HG03432 (cell line): ENCODE data around the gene KIF18B.

ENCODE experiments used
- ATAC-seq: cut with Tn5 transposase; IDR thresholded peaks from one replicate; pipeline ENCODE4 v1.9.1; 2021; ENCODE audit warnings: mild to moderate bottlenecking, moderate library complexity; ENCODE audit not compliant: unreplicated experiment

The KIF18B gene

DNA sequence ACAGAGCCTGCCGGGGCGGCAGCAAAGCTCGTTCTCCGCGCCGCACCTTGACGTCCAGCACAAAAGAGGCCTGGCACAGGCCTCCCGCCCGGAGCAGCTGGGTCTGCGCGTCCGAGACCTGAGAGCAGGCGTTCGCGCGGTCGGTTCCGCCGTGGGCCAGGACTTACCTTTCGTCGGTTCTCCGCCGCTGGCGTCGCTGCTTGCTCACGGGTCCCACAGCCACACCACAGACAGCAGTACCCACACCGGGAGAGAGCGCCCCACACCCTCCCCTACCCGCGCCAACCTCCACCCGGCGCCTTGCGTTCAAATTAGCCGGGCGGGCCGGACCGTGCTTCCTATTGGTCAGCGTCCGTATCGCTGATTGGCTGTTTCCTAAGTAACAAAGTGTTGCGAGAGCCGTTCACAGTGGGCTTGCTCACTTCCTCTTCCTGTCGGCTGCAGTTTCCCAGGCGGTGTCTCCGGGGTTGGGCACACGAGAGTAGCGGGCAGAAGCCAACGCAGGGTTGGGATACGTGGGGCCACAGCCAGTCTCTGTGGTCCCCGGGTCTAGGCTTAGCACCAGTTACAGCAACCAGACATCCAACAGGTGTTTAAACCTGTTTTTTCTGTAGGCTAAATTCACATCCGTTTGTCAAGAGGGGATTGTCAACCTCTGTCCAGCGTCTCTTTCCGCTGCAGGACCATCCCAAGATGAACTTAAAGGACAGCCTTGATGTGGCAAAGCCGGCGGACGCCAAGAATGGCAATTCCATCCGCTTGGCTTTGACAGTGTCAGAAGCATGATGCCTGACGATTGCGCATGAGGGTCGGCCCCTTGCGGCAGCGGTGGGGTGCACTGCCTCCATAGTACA is at the start of gene KIF18B:
Gene KIF18B, minus strand, starts transcription at position 313 of the 854 bp plus-strand sequence. CDS start 11,429 bp downstream, outside the sequence.
- peak; percentile 88 for ATAC-seq

DNA sequence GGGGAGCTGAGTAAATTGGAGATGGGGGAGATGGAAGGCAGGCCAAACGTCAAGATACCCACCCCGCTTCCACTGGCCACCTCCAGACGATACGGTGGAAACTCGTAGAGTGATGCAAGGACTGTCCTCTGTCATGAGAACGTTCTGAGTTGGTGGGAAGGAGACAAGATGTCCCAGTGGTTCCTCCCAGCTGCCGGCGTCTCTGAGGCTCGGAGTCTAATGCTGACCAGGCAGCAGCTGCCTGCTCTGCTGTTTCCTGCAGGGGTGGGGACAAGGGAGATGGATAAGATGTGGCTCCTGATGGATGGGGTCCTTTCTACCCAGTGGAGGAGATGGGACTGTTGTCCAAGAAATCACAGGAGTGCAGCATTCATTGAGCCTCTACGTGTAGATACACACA is 48.7 kb upstream of the KIF18B start:
- ATAC-seq = no peak

GRCh38 chr17:44995436-44996001 is 47.9 kb upstream of the KIF18B start:
- no peak for ATAC-seq

DNA sequence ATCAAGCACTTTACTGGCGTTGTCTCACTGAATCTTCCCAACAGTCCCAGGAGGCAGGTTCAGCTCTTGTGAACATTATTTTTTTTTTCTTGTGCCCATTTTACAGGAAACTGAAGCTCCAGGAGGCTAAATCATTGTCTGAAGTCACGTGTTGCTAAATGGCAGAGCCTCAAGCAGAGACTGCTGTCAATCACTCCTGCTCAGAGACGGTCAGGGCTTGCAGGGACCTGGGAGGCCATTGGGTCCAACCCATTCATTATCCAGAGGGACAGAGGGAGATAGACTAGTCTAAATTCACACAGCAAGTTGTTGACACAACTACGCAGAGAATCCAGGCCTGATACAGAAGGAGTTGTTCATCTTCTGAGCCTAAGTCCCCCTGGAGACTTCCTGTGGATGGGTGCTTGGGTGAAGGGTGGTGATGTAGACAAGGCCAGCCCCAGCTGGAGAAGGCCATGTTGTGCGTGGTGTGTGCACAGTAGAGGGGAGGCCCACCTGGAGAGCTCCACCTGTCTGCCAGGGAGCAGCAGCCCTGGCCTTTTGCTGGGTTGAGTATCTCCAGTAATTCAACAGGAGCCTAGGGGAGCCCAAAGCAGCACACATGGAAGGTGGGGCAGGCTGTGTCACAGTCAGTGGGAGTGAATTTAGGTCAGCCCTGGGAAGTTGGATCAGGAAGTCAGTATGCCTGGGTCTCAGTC is 44.8 kb upstream of the KIF18B start:
- ATAC-seq = no peak

DNA sequence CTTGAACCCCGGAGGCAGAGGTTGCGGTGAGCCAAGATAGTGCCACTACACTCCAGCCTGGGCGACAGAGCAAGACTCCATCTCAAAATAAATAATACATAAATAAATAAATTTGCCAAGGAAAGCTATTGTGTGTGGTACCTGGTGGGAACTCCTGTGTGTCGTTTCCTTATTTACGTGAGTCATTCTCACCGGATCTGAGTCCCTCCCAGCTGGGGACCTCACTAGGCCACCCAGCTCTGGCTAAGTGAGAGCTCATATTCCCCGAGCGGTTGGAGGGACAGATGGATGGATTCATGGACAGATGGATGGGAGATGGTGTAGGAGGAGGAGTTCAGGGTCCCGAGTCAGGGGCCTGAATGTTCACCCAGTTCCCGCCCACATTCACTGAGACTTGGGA is 43.4 kb upstream of the KIF18B start:
- ATAC-seq = no peak

DNA sequence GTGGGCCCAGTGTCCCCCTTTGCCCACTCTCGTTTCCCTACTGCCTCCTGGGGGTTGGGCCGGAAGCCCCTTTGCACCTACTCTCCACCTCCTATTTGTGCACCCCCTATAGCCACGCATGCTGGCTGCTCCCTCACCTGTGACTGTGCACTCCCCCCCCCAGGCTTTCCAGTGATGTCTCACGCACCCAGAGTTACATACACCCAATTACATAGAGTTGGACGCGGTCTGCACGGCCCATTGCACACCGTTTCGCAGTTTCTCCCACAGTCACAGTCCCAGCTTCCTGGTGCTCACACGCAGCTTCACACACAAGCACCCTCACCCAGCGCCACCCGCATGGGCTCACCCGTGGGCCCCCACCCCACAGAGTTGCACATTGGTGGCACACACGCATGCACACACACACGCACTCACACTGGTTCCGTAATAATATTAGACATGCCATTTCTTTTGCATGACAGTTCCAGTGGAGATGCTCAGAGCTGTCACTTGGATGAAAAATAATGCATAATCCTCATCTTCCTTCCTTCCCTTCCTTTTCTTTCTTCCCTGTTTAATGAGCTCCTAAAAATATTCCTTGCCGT is 42.1 kb upstream of the KIF18B start:
- ATAC-seq = no peak

DNA sequence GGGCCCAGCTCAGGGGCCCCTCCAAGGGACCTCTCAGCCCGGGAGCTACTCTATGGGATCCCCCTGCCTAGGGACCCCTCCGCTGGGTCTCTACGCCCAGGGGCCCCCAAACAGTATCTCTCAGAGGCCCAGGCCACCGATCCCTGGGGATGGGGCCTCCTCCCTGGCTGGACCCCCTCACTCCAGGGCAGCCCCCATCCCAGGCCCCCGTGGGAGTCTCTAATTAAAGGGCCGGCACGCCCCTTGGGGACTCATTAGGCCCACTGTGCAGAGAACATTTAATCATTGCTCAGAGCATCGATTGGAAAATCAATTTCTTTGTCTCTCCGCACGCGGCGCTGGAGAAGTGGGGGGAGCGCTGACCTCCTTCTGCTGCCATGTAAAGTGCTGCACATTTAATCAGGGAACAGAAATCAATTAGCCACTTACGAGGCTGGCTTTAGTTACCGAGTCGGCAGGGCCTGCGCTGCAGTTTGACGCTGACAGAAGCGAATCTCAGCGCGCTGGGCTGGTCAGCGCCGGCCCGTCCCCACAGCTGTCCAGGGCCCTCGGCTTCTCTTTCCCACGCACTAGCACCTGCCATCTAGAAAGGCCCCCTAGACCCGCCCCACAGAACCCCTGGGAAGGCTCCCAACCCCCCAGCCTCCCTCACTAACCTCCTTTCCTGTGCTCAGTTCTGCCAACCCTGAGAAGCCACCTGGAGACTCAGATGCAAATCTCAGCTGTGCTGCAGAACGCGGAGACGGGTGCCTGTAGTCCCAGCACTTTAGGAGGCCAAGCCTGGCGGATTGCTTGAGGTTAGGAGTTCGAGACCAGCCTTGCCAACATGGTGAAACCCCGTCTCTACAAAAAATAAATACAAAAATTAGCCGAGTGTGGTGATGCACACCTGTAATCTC is 40.7 kb upstream of the KIF18B start:
- ATAC-seq = no peak

DNA sequence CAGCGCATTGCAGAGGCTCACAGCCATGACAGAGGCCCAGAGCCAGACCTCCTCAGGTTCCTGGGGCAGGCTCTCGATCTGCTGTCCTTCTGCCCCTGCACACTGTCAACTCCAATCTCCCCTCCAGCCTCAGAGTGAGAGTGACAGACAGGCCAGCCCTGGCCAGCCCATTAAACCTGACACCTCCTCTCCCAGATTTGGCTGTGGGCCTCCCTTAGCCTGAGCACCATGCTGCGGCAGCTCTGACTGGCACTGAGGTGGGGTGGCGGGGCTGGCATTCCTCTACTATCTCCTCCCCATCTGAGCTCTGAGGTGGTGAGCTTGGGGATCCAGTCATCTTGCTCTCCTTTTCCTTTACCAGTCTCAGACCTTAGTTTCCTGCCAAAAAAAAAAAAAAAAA is 36.0 kb upstream of the KIF18B start:
- no peak for ATAC-seq

DNA sequence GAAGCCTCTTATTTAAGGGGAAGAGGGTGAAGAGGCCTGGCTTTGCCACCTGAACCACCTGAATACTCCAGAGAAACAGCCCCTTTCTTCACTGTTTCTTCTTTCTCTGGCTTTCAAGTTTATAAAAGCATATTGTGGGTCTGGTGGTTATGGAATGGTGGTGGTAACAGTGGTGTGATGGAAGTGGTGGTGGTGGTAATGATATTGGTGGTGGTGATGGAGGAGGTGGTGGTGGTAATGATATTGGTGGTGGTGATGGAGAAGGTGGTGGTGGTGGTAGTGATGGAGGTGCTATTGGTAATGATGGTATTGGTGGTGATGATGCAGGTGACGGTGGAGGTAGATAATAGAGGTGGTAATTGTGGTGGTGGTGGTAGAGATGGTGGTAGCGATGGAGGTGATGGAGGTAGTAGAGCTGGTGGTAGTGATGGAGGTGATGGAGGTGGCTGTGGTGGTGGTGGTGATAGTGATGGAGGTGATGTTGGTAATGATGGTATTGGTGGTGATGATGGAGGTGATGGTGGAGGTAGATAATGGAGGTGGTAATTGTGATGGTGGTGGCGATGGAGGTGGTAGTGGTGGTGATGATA is 34.6 kb upstream of the KIF18B start:
- ATAC-seq = no peak

DNA sequence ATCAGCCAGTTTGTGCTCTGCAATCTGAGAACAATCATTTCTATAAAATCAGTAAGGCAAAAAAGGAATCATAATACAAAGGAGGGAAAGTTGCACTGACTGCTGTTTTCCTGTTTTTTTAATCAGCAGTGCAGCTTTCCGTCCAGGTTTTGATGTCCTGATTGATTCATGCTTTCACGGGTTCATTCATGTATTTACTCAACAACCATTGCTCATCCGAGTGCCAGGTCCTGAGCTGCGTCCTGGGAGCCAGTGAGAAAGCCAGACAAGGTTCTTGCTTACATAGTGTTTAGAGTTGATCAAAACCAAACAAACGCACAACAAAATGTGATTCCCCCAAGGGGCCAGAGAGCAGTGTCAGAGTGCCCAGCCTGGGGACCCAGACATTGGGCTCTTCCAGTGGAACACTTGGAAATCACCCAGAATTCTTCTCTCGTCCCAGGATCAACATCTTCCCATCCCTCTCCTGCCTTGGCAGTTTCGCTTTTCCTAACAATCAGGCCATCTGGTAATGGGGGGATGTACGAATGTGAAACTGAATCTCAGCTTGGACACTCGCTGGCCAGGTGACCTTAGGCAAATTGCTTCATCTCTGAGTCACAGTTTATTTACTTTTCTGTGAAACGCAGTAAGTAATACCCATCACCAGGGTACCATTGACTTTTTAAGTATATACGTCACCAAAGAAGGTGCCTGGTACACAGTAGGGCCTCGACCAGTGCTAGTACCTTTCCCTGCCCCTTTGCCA is 33.8 kb upstream of the KIF18B start:
- ATAC-seq = no peak

DNA sequence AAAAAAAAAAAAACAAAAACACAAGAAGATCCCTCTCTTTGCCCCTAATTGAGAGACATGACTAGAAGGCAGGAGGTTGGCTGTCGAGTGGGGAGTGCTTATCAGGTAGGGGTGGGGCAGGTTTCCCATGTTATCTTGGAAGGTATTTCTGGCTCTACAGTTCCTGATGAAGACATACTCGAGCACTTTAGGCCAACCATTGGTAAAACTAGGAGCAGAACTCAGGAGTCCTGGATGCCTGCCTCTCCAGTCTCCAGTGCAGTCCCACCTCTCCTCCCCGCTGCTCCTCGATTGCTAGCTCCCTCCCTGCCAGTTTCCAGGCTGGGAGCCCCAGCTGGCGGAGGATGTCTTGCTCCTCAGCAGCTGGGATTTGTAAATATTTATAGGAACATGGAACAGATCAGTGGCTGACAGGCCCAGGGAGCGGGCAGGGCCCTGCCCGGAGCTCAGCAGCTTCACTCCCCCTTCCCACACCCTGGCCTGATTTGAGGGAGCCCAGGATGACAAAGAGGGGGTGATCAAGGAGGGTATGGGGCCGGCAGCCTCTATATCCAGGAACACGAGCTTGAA is 31.9 kb upstream of the KIF18B start:
- no peak for ATAC-seq

- ATAC-seq = no peak
These were observed 31.2 kb upstream of the KIF18B start for GRCh38 chr17:44978807-44979206.

GRCh38 chr17:44977814-44978550 is 30.4 kb upstream of the KIF18B start:
- ATAC-seq = no peak

GRCh38 chr17:44977065-44977464 is 29.5 kb upstream of the KIF18B start:
- ATAC-seq = no peak

GRCh38 chr17:44976206-44976605 is 28.6 kb upstream of the KIF18B start:
- ATAC-seq = no peak

- ATAC-seq = no peak
These were observed 25.4 kb upstream of the KIF18B start for GRCh38 chr17:44972953-44973352.

DNA sequence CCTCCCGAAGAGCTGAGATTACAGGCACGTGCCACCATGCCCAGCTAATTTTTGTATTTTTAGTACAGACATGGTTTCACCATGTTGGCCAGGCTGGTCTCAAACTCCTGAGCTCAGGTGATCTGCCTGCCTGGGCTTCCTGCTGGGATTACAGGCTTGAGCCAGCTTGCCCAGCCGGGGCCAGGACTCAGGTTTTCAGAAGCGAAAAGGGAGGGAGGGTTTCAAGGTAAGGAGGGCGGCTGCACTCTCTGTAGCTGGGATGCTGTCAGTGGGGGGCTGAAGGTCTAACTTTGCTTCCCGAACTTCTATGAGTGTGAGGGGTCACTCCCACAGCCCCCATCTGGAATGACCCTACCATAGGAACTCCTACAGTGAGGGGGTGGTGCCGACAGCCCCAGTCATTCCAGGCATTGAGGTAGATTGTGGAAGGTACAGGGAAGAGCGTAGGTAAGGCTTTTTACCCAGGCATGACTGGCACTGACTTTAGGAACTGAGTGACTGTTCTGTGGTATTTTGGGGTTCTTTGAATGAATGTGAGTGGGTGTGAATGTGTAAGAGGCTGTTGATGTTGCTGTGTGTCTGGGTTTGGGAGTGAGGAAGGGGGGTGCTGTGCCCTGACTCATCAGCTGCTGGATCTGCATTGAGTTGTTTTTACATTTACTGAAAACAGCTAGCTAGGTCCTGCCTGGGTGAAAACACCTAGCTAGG is 24.4 kb upstream of the KIF18B start:
- ATAC-seq = no peak
